ENCODE measurements around the gene GTF2IRD2.
"Not testable (repeated sequence)": the region's sequence is repeated elsewhere in the genome, so short reads cannot be mapped to it uniquely, and the experiment has no call there.

DNA sequence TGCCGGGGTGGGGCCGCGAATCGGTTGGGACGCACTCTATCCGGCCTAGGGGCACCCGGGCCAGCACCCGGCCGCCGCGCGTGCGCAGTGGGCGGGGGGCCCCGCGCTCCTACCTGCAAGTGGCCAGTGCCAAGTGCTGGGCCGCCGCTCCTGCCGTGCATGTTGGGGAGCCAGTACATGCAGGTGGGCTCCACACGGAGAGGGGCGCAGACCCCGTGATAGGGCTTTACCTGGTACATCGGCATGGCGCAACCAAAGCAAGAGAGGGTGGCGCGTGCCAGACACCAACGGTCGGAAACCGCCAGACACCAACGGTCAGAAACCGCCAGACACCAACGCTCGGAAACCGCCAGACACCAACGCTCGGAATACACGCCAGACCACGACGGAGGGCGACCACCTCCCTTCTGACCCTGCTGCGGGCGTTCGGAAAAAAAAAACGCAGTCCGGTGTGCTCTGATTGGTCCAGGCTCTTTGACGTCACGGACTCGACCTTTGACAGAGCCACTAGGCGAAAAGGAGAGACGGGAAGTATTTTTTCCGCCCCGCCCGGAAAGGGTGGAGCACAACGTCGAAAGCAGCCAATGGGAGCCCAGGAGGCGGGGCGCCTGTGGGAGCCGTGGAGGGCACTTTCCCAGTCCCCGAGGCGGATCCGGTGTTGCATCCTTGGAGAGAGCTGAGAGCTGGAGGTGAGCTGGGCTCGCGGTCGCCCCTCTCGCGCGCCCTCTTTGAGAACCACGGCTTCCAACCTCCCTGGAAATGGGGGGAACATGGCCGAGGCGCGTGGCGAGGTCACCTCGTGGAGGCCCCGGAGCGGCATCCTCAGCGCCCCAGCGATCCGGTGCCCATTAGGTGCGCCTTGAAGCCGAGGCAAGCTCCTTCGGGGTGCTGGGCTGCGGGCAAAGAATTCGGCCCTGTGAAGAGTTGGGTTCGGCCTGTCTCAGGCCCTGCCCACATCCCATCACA lies 39.0 kb upstream of the GTF2IRD2 start:
- TF ChIP-seq, protein P1, sequence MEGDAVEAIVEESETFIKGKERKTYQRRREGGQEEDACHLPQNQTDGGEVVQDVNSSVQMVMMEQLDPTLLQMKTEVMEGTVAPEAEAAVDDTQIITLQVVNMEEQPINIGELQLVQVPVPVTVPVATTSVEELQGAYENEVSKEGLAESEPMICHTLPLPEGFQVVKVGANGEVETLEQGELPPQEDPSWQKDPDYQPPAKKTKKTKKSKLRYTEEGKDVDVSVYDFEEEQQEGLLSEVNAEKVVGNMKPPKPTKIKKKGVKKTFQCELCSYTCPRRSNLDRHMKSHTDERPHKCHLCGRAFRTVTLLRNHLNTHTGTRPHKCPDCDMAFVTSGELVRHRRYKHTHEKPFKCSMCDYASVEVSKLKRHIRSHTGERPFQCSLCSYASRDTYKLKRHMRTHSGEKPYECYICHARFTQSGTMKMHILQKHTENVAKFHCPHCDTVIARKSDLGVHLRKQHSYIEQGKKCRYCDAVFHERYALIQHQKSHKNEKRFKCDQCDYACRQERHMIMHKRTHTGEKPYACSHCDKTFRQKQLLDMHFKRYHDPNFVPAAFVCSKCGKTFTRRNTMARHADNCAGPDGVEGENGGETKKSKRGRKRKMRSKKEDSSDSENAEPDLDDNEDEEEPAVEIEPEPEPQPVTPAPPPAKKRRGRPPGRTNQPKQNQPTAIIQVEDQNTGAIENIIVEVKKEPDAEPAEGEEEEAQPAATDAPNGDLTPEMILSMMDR (tag by site-specific recombination; IDR thresholded peaks at IDR 0.05) = not testable (repeated sequence)
- TF ChIP-seq, protein P2, sequence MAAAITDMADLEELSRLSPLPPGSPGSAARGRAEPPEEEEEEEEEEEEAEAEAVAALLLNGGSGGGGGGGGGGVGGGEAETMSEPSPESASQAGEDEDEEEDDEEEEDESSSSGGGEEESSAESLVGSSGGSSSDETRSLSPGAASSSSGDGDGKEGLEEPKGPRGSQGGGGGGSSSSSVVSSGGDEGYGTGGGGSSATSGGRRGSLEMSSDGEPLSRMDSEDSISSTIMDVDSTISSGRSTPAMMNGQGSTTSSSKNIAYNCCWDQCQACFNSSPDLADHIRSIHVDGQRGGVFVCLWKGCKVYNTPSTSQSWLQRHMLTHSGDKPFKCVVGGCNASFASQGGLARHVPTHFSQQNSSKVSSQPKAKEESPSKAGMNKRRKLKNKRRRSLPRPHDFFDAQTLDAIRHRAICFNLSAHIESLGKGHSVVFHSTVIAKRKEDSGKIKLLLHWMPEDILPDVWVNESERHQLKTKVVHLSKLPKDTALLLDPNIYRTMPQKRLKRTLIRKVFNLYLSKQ (tag by site-specific recombination; IDR thresholded peaks at IDR 0.05; ENCODE audit: borderline replicate concordance) = not testable (repeated sequence)
- not testable (repeated sequence) for TF ChIP-seq ZNF274 (IDR thresholded peaks at IDR 0.05; ENCODE audit: low read length); ZNF274 (tag by site-specific recombination; IDR thresholded peaks at IDR 0.05; ENCODE audit: borderline replicate concordance); ZNF549 (tag by site-specific recombination; IDR thresholded peaks at IDR 0.05); ZNF24 (tag by site-specific recombination; IDR thresholded peaks at IDR 0.05)
- TF ChIP-seq, protein P3, sequence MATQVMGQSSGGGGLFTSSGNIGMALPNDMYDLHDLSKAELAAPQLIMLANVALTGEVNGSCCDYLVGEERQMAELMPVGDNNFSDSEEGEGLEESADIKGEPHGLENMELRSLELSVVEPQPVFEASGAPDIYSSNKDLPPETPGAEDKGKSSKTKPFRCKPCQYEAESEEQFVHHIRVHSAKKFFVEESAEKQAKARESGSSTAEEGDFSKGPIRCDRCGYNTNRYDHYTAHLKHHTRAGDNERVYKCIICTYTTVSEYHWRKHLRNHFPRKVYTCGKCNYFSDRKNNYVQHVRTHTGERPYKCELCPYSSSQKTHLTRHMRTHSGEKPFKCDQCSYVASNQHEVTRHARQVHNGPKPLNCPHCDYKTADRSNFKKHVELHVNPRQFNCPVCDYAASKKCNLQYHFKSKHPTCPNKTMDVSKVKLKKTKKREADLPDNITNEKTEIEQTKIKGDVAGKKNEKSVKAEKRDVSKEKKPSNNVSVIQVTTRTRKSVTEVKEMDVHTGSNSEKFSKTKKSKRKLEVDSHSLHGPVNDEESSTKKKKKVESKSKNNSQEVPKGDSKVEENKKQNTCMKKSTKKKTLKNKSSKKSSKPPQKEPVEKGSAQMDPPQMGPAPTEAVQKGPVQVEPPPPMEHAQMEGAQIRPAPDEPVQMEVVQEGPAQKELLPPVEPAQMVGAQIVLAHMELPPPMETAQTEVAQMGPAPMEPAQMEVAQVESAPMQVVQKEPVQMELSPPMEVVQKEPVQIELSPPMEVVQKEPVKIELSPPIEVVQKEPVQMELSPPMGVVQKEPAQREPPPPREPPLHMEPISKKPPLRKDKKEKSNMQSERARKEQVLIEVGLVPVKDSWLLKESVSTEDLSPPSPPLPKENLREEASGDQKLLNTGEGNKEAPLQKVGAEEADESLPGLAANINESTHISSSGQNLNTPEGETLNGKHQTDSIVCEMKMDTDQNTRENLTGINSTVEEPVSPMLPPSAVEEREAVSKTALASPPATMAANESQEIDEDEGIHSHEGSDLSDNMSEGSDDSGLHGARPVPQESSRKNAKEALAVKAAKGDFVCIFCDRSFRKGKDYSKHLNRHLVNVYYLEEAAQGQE (tag by site-specific recombination; IDR thresholded peaks at IDR 0.05) = not testable (repeated sequence)
- TF ChIP-seq, protein P4, sequence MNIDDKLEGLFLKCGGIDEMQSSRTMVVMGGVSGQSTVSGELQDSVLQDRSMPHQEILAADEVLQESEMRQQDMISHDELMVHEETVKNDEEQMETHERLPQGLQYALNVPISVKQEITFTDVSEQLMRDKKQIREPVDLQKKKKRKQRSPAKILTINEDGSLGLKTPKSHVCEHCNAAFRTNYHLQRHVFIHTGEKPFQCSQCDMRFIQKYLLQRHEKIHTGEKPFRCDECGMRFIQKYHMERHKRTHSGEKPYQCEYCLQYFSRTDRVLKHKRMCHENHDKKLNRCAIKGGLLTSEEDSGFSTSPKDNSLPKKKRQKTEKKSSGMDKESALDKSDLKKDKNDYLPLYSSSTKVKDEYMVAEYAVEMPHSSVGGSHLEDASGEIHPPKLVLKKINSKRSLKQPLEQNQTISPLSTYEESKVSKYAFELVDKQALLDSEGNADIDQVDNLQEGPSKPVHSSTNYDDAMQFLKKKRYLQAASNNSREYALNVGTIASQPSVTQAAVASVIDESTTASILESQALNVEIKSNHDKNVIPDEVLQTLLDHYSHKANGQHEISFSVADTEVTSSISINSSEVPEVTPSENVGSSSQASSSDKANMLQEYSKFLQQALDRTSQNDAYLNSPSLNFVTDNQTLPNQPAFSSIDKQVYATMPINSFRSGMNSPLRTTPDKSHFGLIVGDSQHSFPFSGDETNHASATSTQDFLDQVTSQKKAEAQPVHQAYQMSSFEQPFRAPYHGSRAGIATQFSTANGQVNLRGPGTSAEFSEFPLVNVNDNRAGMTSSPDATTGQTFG (tag by site-specific recombination; IDR thresholded peaks at IDR 0.05; ENCODE audit: borderline replicate concordance) = not testable (repeated sequence)
